GM18873 (cell line): ENCODE data around the gene CAPN15.
A peak's percentile ranks its signal among the peaks of the same experiment; 100 is the strongest.
"Not testable (repeated sequence)": the region's sequence is repeated elsewhere in the genome, so short reads cannot be mapped to it uniquely, and the experiment has no call there.

ENCODE experiments used
- ATAC-seq: cut with Tn5 transposase; IDR thresholded peaks from one replicate; pipeline ENCODE4 v1.9.1; 2021; ENCODE audit warnings: mild to moderate bottlenecking, moderate library complexity, moderate number of reproducible peaks; ENCODE audit not compliant: unreplicated experiment, low FRiP score

Gene CAPN15

DNA sequence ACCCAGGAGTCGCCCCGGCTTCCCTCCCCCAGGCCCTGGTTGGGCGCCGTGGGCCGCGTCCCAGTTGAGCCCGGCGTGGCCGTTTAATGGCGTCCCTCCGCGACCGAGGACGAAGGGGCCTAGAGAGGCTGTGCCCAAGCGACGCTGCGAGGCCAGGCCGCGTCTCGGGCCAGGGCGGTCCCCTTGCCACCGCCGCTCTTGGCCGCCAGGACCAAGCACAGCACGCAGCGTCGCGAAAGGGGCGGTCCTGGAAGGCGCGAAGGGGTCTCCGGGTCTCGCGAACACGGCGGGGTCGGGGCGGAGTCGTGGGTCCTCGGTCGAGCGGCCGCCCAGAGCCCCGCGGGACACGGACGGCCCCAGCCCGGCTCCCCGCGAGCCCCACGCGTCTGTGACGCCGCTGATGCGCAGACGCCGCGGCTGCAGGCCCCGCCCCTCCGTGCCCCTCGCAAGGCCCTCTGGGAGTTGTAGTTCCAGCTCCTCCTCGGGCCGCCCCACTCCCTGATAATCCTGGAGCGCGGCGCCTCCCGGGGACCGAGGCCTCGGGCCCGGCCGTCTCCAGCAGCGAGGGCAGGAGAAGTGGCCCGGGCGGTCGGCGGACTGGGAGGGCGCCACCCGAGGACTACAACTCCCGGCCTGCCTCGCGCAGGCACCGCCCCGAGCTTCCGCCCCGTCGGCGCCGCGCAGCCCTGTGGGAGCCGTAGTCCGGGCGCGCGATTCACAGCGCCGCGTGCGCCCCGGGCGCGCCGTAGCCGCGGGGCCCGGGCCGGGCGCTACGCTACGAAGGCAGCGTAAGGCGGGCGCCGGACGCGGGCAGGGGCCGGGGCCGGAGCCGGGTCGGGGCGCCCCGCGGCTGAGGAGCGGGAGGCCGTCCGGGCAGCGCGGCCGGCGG, at the start of gene CAPN15:
Gene CAPN15, plus strand, starts transcription at position 698 of the 889 bp plus-strand sequence. CDS start 19,127 bp downstream, outside the sequence.
- peak; percentile 57 for ATAC-seq

DNA sequence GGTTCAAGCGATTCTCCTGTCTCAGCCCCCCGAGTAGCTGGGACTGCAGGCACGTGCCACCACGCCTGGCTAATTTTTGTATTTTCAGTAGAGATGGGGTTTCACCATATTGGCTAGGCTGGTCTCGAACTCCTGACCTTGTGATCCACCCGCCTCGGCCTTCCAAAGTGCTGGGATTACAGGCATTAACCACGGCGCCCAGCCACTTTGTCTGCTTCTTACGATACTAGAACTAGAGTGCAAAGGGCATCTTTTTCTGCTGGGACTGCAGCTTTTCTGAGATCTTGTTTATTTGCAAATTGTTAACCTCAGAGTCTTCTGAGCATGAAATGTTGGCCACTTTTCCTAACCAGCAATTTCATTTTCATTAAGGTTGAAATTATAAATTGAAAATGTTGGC, 49.2 kb upstream of the CAPN15 start:
- ATAC-seq = not testable (repeated sequence)

DNA sequence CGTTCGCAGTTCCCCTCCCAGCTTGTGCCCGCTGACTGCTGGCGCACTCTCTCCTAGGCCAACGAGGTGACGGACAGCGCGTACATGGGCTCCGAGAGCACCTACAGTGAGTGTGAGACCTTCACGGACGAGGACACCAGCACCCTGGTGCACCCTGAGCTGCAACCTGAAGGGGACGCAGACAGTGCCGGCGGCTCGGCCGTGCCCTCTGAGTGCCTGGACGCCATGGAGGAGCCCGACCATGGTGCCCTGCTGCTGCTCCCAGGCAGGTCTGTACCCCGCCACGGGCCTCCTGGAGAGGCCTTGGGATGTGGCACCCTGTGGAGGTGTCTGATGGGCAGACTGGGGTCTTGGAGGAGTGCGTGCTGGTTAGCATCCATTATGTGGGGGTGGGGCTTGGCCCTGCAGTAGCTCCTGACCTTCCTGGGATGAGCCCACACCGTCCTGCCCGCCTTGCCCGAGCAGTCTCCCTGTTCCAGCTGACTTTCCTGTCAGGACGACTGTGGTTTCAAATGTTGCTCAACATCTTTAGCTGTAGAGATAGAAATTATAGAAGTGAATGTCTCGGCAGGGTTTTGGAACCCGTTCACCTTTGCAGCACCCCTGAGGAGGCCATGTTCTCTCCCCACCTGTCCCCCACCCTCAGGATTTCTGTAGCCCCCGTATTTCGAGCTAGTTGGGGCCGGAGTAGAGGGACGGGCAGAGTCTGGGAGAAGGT, 44.9 kb upstream of the CAPN15 start:
- no peak for ATAC-seq

GRCh38 chr16:483341-484075, 44.0 kb upstream of the CAPN15 start:
- no peak for ATAC-seq

DNA sequence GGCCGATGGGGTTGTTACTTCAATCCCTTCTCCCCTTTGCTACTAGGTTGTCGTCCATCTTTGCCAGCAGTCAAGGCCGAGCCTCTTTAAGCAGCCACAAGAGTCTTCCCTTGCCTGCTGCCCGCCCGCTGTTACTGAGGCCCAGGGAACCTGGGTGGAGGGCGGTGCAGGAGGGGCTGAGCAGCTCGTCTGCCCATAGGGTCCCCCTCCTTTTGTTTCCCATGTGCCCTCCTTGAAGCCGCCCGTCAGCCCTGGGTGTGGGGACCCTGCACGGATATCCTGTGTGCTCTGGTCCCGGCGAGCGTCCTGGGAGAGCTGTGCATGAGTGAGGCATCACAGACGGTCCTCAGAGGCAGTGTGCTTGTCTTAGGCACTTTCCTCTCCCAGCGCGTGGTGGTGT, 37.9 kb upstream of the CAPN15 start:
- no peak for ATAC-seq

DNA sequence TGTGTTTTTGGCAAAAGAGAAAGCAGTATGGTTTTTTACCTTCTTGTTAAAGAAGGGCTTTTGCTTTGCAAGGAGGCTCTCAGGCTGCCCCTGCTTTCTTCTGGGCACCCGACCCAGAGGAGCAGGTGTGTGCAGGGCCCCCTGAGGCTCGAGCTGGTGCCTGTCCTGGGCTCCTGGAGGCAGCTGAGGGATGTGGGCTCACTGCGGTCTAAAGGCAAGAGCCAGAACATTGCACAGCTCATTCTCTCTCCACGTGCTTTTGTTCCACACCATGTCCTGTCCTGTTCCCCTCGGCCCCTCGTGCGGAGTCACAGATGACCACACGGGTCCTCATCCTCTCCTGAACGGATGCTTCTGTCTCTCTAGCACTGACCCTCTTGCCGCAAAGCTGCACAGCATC, 36.7 kb upstream of the CAPN15 start:
- ATAC-seq = no peak

DNA sequence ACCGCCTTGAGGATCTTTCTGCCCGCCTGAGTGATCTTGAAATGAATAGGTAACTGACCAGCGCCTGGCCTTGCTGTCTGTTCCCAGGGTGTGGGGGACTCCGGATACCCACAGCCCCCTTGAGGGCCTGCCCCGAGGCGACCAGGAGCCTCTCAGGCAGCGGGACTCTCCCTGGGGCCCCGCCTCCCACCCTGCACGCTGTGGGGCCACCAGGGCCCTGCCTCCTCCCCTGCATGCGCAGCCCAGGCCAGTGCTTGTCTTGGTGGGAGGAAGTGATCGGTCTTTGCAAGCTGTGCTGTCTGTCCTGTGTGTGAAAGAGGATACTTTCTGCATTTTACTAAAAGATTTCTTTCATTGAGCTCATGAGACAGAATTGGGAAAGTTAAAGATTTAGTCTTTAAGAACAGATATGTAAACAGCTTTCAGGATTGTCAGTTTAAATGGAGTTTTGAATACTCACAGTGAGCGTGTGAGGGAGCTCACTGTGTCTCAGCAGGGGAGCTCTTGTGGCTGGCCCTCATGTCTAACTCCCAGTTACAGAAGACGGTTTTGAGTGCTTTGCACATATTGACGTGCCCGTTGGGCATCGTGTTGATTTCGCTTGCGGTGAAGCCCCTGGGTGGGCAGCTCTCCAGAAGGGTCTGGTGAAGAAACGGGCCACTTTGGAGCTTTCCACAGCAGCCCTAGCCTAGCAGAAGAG, 36.1 kb upstream of the CAPN15 start:
- ATAC-seq = no peak

GRCh38 chr16:492211-492875, 35.2 kb upstream of the CAPN15 start:
- ATAC-seq = no peak

DNA sequence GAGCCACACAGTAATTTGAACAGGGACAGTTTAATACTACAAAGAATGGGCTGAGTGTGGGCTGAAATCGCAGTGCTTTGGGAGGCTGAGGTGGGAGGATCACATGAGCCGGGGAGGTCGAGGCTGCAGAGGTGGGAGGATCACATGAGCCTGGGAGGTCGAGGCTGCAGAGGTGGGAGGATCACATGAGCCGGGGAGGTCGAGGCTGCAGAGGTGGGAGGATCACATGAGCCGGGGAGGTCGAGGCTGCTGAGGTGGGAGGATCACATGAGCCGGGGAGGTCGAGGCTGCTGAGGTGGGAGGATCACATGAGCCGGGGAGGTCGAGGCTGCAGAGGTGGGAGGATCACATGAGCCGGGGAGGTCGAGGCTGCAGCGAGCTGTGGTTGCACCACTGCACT, 32.8 kb upstream of the CAPN15 start:
- ATAC-seq = not testable (repeated sequence)

DNA sequence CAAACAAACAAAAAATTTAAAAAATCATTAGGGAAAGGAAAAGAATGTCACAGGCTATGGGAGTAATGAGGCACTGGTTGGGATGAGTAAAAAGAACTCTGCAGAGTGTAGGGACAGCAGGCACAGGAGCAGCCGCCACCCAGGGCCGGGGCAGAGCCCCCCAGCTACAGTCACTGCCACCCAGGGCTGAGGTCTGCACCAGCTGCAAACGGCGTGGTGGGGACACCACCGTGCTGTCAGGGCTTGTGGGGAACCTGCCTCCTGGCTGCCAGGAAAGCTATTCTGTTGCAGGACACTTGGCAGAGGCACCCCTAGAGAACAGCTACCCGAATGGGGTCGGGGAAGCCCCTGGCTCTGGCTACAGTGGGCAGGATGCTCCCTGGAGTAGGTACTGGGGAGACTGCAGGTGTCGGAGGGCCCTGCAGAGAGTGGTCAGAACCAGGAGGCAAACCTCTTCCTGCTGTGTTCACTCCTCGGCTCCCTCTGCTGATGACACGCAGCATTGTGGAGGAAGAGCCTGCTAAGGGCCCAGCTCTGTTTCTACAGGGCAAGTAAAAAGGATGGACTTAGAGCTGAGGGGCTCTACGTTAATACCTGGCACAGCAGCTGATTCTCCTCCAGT, 32.3 kb upstream of the CAPN15 start:
- ATAC-seq = no peak

GRCh38 chr16:496097-496886, 31.2 kb upstream of the CAPN15 start:
- ATAC-seq = no peak

- ATAC-seq = no peak
These were observed 30.3 kb upstream of the CAPN15 start for GRCh38 chr16:497258-497657.

GRCh38 chr16:499924-500323, 27.6 kb upstream of the CAPN15 start:
- ATAC-seq = no peak

GRCh38 chr16:500709-501108, 26.8 kb upstream of the CAPN15 start:
- no peak for ATAC-seq

DNA sequence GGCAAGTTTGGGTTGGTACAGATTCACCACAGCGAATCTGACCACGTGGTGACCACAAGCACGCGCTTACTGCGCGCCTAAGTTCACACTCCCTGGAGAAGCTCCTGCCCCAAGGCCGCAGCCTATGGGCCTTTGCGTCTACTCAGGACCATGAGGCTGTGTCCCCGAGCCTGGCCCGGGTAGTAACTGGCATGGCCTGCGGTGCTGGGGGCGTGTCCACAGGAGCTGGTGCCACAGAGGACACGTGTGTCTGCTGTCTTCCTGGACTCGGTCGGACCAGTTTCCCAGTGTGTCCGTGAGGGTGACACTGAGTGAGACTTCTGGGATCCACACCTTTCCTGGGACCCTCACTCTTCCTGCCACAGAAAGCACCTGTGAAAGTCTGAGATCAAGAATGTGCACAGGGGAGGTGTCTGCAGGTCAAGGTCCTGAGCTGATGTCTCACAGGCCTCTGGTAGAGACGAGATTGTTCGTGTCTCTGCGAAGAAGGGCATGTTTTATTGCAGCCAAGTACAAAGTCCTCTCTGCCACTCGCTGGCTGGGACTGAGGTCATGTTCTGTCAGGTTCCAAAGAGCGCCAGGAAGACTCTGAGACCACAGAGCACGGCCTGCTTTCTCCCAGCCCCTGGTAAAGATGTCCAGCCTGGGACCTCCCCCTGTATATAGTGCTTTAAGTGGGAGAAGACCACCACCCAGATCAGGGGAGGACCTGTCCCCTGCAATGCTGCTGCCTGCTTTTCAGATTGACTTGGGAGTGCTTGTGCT, 25.2 kb upstream of the CAPN15 start:
- ATAC-seq = no peak

GRCh38 chr16:503150-504071, 24.1 kb upstream of the CAPN15 start:
- ATAC-seq = no peak
